NCI-H1105 (cell line): ENCODE results near the gene RIC1.
"Not testable (repeated sequence)": the region's sequence is repeated elsewhere in the genome, so short reads cannot be mapped to it uniquely, and the experiment has no call there.

Source experiments
- DNase-seq: peaks from one replicate; lab custom pipeline; 2025; lab: John Stamatoyannopoulos, UW

Gene RIC1

GRCh38 chr9:5721279-5722087 lies 92.6 kb downstream of the RIC1 start:
- DNase-seq = no peak

DNA sequence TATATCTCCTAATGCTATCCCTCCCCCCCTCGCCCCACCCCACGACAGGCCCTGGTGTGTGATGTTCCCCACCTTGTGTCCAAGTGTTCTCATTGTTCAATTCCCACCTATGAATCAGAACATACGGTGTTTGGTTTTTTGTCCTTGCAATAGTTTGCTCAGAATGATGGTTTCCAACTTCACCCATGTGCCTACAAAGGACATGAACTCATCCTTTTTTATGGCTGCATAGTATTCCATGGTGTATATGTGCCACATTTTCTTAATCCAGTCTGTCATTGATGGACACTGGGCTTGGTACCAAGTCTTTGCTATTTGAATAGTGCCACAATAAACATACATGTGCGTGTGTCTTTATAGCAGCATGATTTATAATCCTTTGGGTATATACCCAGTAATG lies 93.8 kb downstream of the RIC1 start:
- not testable (repeated sequence) for DNase-seq

GRCh38 chr9:5735072-5735471 lies 106.2 kb downstream of the RIC1 start:
- DNase-seq = no peak

- DNase-seq = no peak
Measured at GRCh38 chr9:5736563-5737346, 107.8 kb downstream of the RIC1 start.

GRCh38 chr9:5743109-5743508 lies 114.2 kb downstream of the RIC1 start:
- DNase-seq = no peak

GRCh38 chr9:5748438-5748837 lies 119.5 kb downstream of the RIC1 start:
- no peak for DNase-seq

GRCh38 chr9:5749306-5749705 lies 120.4 kb downstream of the RIC1 start:
- DNase-seq = no peak

DNA sequence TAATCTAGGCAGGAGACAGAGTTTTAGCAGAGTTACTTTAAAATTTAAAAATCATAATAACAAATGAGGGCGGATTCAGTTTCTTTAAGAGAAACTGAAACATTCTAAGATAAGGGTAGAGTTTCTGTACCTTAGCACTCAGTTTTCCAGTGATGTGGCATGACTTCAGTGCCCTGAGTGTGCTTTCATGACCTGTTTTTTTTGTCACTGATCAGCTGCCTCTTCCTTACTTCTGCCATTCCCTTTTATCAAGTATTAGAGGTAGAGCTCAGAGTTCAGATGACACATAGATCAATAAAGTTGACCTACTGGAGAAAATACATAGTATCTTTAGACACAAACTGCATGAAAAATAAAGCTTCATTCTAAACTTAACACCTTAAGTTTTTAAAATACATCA lies 121.7 kb downstream of the RIC1 start:
- DNase-seq = no peak

- no peak for DNase-seq
Measured at GRCh38 chr9:5756633-5757032, 127.7 kb downstream of the RIC1 start.

DNA sequence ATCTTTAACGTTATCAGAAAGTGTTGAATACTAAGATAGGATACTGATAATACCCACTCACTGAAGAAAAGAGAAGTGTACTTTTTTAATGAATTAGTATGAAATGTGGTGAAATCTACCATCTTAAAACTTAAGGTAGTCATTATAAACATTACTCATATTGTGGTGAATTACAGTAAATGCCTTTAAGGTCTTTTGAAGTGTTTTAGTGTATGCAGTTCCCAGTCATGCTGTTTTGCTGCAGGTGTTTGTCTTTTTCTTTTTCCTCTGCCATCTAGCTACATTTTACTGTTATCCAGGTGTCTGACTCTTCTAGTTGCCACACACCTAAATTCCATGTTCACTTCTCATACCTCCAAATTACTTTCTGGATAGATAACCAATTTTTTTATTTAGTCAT lies 131.4 kb downstream of the RIC1 start:
- no peak for DNase-seq

DNA sequence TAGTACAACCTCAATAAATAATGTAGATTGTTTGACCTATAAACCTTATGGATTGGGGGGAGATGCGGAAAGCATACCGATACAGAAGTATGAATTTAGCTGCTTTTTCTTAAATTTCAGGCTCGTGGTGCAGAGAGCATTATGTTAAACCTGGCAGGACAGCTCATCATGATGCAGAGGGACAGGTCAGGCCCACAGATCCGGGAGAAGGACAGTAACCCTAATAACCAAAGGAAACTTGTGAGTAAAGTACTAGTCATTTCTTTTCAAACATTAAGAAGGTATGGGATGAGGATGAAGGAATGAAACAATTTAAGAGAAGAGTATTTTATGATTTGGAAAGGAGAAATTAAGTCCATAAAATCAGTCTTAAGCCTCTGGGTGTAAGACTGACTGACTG lies 133.5 kb downstream of the RIC1 start:
- DNase-seq = no peak

GRCh38 chr9:5764130-5764868 lies 135.4 kb downstream of the RIC1 start:
- no peak for DNase-seq

DNA sequence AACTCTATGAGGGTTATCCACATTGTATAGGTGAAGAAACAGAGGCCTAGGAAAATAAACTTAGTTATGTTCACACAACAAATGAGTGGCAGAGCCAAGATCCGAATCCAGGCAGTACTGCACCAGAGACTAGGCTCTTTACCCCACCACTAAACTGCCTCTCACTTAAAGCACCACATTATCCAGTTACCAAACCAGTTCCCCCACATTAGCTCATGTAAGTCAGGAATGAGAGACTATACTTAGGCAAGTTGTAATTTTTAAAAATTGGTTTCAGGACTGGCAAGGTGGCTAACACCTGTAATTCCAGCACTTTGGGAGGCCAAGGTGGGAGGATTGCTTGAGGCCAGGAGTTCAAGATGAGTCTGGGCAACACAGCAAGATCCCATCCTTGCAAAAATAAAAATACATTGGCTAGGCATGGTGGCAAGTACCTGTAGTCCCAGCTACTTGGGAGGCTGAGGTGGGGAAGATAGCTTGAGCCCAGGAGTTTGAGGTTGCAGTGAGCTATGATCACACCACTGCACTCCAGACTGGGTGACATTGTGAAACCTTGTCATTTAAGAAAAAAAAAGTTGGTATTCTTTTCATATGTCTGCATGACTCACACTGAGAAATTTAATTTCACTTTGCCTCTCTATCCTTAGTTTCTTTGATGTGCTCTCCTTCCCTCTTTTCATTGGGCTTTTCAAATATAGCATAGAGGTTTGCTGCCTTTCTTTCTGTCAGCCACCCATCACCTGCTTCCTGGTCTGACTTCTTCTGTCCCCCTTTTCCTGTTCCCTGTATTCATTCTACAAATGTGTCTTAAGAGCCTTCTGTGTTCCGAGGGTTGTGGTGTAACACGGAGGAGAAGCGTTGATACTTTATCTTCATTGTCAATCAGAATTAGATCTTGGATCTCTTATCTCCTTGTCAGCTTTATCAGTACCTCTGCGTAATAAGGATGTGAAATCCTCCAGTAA lies 139.3 kb downstream of the RIC1 start:
- no peak for DNase-seq

GRCh38 chr9:5773324-5773999 lies 144.6 kb downstream of the RIC1 start:
- no peak for DNase-seq

- no peak for DNase-seq
Measured at GRCh38 chr9:5778805-5779204, 149.9 kb downstream of the RIC1 start.

GRCh38 chr9:5779705-5780218 lies 150.9 kb downstream of the RIC1 start:
- not testable (repeated sequence) for DNase-seq

GRCh38 chr9:5783420-5783819 lies 154.5 kb downstream of the RIC1 start:
- DNase-seq = not testable (repeated sequence)

DNA sequence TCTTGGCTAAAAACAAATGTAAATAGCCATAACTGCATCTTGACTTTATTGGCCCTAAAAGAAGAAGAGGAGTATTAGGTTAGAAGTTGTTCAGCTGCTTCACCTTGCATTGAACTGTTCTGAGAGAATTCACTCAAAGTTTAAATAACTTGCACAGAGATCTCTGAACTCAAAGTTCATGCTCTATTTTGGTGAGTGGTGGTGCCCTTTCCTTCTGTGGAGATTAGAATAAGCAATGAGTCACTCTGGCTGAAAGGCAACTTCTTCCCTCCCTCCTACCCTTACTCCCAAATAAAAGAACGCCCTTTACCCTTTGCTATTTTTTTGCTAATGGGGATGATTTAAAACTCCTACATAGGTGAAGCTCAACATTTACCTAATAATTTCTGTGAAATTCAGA lies 155.1 kb downstream of the RIC1 start:
- DNase-seq = no peak

GRCh38 chr9:5784526-5785315 lies 155.8 kb downstream of the RIC1 start:
- no peak for DNase-seq
